Measurements from ENCODE around the gene CYB561. TPM values are rescaled to one million over a fixed set of nuclear protein-coding genes. Genes with fewer than 3 reads are reported as not detected.

Gene CYB561
- total RNA-seq, 1 donor from 2014 or later: 24.5 TPM

- no peaks in the 10 kb centered on the region for H3K27me3 ChIP-seq (ENCODE audit: control insufficient read depth, insufficient read depth, low read length)
- DNase-seq (ENCODE audit: low read depth) (no peak), FAIRE-seq (no peak)
- peak overlapping the region; percentile 73 for H3K4me3 ChIP-seq (ENCODE audit: low read depth, low read length)
- H3K36me3 ChIP-seq (ENCODE audit: control insufficient read depth, insufficient read depth, low read length): peaks cover 2% of the 10 kb centered on the region
- no peak for TF ChIP-seq CTCF (IDR thresholded peaks at IDR 0.05; ENCODE audit: insufficient read depth, low read length, severe bottlenecking)
Measured at GRCh38 chr17:63445065-63445464, 1.0 kb downstream of the CYB561 start.

- no peaks in the 10 kb centered on the region for H3K27me3 ChIP-seq (ENCODE audit: control insufficient read depth, insufficient read depth, low read length)
- no peak for DNase-seq (ENCODE audit: low read depth)
- FAIRE-seq: no peak
- H3K36me3 ChIP-seq (ENCODE audit: control insufficient read depth, insufficient read depth, low read length): peaks cover 2% of the 10 kb centered on the region
- no peak overlapping the region for H3K4me3 ChIP-seq (ENCODE audit: low read depth, low read length)
- no peak for TF ChIP-seq CTCF (IDR thresholded peaks at IDR 0.05; ENCODE audit: insufficient read depth, low read length, severe bottlenecking)
Measured at GRCh38 chr17:63444457-63444856, 1.6 kb downstream of the CYB561 start.

- Histone ChIP-seq H3K36me3 (ENCODE audit: control insufficient read depth, insufficient read depth, low read length) (peaks cover 2% of the 10 kb centered on the region), H3K27me3 (ENCODE audit: control insufficient read depth, insufficient read depth, low read length) (no peaks in the 10 kb centered on the region), H3K4me3 (ENCODE audit: low read depth, low read length) (no peak overlapping the region)
- no peak for FAIRE-seq
- DNase-seq (ENCODE audit: low read depth): no peak
- TF ChIP-seq CTCF (IDR thresholded peaks at IDR 0.05; ENCODE audit: insufficient read depth, low read length, severe bottlenecking): no peak
Measured at GRCh38 chr17:63443053-63443452, 3.1 kb downstream of the CYB561 start.

GRCh38 chr17:63442549-63443035, 3.5 kb downstream of the CYB561 start:
- FAIRE-seq (peak; percentile 18), DNase-seq (ENCODE audit: low read depth) (no peak)
- no peak overlapping the region for H3K4me3 ChIP-seq (ENCODE audit: low read depth, low read length)
- H3K36me3 ChIP-seq (ENCODE audit: control insufficient read depth, insufficient read depth, low read length): peaks cover 2% of the 10 kb centered on the region
- no peaks in the 10 kb centered on the region for H3K27me3 ChIP-seq (ENCODE audit: control insufficient read depth, insufficient read depth, low read length)
- TF ChIP-seq CTCF (IDR thresholded peaks at IDR 0.05; ENCODE audit: insufficient read depth, low read length, severe bottlenecking): peak; percentile 3

- FAIRE-seq (peak; percentile 81), DNase-seq (ENCODE audit: low read depth) (no peak)
- H3K4me3 ChIP-seq (ENCODE audit: low read depth, low read length): no peak overlapping the region
- H3K36me3 ChIP-seq (ENCODE audit: control insufficient read depth, insufficient read depth, low read length): peaks cover 3% of the 10 kb centered on the region
- H3K27me3 ChIP-seq (ENCODE audit: control insufficient read depth, insufficient read depth, low read length): no peaks in the 10 kb centered on the region
- TF ChIP-seq CTCF (IDR thresholded peaks at IDR 0.05; ENCODE audit: insufficient read depth, low read length, severe bottlenecking): no peak
Measured at GRCh38 chr17:63442074-63442473, 4.0 kb downstream of the CYB561 start.

- Histone ChIP-seq H3K4me3 (ENCODE audit: low read depth, low read length) (no peak overlapping the region), H3K27me3 (ENCODE audit: control insufficient read depth, insufficient read depth, low read length) (no peaks in the 10 kb centered on the region), H3K36me3 (ENCODE audit: control insufficient read depth, insufficient read depth, low read length) (peaks cover 5% of the 10 kb centered on the region)
- FAIRE-seq (no peak), DNase-seq (ENCODE audit: low read depth) (no peak)
- TF ChIP-seq CTCF (IDR thresholded peaks at IDR 0.05; ENCODE audit: insufficient read depth, low read length, severe bottlenecking): no peak
Measured at GRCh38 chr17:63441654-63442053, 4.5 kb downstream of the CYB561 start.

All from bronchial epithelial cell (primary cell).